ENCODE measurements around the gene TECTB.
"Not testable (repeated sequence)": the region's sequence is repeated elsewhere in the genome, so short reads cannot be mapped to it uniquely, and the experiment has no call there.

Gene TECTB

DNA sequence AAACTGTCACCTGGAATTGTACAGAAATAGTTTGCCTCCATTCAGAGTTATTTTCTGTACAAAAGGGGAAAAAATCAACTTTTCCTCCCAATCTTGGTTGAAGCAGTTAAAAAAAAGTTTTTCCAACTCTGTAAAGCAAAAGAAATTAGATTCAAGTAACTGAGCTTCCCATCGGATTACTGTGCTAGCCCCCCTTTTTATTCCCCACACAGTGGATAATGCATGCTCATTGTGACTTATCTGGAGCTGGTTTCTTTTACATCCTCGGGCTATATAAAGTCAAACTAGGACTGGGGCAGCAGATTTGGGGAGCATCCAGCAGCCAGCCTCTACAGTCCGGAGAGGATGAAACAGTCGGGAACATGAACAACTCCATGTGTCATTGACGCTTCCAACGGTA, at the start of gene TECTB:
Gene TECTB (plus strand): TSS at position 301 of the 400 bp plus-strand sequence. CDS start 335 bp downstream, outside the sequence.
- DNase-seq = no peak

- no peak for DNase-seq
Observed at GRCh38 chr10:112235141-112235540, 48.1 kb upstream of the TECTB start.

GRCh38 chr10:112235920-112236319, 47.3 kb upstream of the TECTB start:
- no peak for DNase-seq

DNA sequence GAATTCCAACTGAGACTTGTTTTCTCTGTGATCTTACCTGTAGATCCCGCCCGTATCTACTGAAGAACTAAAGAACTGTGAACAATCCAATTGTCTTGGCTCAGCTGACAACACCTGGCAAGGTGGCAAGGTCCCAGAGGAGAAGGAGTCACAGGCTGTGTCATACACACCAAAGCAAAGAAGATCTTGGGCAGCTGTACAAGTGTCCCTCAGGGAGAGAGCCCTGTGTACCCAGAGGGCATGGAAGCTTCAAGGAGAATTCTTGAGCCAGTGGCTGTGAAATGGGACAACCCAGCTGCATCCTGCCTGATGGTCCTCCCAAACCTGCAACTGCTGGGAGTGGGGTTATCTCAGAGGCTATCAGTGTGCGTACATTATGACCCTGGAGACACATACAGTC, 46.7 kb upstream of the TECTB start:
- no peak for DNase-seq

DNA sequence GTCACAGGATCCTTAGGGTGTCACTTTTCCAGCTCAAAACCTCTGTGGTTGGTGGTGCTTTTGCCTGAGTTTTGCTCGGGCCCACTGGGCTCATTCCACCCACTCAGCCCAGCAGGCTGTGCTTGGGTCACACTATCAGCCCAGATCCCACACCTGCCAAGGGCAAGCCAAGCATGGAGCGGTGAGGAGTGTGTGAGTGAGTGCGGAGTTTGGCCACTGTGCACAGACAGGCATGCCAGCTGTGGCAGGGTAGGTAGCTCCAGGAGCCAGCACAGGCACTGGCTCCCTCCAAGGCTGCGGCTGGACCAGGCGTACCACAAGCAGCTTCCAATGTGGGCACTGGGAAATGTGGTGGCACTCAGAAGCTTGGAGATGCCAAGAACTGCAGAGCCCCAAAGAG, 43.9 kb upstream of the TECTB start:
- no peak for DNase-seq

DNA sequence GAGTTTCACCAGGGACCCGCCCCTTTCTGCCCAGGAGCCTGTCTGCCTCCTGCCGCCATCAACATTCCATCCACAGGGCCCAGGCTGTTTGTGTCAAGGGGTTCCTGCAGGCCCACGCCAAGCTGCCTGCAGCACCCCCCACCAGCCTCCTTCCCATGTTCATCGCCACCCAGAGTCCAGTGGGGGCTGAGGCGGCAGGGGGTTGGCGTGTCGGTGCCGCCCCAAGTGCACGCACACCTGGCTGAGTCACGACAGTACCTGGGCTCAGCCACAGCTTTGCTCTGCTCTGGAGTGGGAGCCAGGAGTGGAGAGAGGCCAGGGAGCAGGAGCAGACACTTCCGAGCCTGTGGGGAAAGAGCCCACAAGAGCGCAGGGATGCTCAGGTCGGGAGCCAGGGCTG, 42.8 kb upstream of the TECTB start:
- no peak for DNase-seq

- no peak for DNase-seq
Observed at GRCh38 chr10:112241651-112242341, 41.4 kb upstream of the TECTB start.

- no peak for DNase-seq
Observed at GRCh38 chr10:112242769-112243168, 40.4 kb upstream of the TECTB start.

DNA sequence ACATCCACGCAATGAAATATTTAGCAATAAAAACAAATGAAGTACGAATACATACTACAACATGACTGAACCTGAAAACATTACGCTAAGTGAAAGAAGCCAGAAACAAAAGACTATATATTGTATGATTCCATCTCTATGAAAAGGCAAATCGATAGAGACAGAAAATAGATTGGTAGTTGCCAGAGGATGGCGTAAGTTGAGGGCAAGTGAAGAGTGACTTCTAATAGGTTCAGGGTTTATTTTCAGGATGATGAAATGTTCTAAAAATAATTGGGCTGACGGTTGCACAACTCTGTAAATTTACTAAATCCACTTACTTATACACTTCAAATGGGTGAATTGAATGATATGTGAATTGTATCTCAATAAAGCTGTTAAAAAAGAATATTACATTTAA, 39.5 kb upstream of the TECTB start:
- DNase-seq = no peak

DNA sequence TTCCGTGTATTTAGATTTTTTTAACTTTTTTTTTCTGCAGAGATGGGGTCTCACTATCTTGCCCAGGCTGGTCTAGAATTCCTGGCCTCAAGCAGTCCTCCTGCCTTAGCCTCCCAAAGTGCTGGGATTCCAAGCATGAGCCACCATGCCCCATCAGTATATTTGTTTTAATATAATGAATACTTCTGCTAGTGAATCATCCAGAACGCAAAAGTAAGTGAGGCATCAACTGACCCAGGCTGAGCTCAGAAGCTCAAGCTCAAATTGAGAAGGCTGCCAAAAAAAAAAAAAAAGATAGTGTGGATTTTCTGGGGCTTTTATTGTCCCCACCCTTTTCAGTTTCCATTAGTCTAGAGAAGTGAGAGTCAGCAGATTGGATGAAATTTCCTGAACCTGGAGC, 39.0 kb upstream of the TECTB start:
- DNase-seq = no peak

GRCh38 chr10:112247791-112248190, 35.4 kb upstream of the TECTB start:
- no peak for DNase-seq

DNA sequence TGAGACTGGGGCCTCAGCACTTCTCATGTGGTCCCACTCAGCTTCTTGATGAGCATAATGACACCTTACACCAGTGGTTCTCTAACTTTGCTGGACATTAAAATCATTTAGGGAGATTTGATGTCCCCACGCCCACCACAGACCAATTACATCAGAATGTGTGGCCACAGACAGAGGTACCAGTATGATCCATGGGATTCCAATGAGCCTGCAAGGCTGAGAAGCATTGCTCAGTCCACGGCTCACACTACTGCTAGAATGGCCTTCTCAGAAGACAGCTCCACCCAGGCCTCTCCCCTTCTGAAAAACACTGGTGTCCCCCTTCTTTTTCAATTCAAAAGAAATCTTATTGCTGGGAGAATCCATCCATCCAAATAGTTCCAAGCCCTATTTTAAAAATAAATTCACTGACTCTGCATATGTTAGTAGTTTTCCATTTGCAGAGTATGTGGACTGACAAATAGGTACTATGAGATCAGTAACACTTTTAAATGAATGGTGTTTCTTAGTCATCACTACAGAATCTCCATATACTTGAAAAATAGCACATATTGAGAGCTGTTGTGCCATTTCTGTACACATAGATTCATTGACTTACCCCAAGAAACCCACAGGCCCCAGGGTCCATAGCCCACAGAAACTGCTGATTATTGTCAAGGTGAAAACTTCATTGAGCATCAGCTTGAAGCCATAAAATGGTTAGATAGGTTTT, 34.5 kb upstream of the TECTB start:
- no peak for DNase-seq

- DNase-seq = no peak
Observed at GRCh38 chr10:112249722-112250121, 33.5 kb upstream of the TECTB start.

- DNase-seq = no peak
Observed at GRCh38 chr10:112250555-112250954, 32.6 kb upstream of the TECTB start.

DNA sequence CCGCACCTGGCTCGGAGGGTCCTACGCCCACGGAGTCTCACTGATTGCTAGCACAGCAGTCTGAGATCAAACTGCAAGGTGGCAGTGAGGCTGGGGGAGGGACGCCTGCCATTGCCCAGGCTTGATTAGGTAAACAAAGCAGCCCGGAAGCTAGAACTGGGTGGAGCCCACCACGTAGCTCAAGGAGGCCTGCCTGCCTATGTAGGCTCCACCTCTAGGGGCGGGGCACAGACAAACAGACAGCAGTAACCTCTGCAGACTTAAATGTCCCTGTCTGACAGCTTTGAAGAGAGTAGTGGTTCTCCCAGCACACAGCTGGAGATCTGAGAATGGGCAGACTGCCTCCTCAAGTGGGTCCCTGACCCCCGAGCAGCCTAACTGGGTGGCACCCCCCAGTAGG, 32.0 kb upstream of the TECTB start:
- not testable (repeated sequence) for DNase-seq

- no peak for DNase-seq
Observed at GRCh38 chr10:112258407-112258806, 24.8 kb upstream of the TECTB start.

DNA sequence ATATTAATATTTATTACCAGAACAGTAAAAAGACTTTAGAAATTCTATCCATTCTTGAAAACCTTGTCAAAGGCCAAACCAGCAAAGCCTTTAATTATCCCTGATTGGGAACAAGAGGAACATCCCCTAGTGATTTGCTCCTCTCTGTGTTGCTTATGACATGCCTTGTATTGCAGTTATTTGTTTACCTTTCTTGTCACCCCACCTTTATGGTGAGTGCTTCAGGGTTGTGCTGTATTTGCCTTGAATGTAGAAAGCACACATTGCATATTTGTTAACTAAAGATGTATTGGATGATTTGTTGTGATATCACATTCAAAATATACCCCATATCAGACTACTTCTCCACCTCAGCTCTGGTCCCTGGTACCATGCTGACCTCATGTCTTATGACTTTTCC, 23.5 kb upstream of the TECTB start:
- DNase-seq = no peak

DNA sequence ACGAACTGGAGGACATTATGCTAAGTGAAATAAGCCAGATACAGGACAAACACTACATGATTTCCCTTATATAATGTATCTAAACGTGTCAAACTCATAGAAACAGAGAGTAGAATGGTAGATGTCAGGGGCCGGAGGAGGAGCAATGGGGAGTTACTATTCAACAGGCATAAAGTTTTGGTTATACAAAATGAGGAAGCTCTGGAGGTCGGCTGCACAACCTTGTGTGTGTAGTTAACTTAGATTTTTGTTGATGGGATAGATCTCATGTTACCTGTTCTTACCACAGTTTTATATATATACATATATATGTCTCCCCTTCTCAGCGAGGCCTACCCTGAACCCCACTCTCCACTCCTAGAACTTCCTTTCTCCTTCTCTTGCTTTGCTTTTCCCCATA, 22.4 kb upstream of the TECTB start:
- DNase-seq = no peak

- DNase-seq = no peak
Observed at GRCh38 chr10:112261281-112261822, 21.8 kb upstream of the TECTB start.

DNA sequence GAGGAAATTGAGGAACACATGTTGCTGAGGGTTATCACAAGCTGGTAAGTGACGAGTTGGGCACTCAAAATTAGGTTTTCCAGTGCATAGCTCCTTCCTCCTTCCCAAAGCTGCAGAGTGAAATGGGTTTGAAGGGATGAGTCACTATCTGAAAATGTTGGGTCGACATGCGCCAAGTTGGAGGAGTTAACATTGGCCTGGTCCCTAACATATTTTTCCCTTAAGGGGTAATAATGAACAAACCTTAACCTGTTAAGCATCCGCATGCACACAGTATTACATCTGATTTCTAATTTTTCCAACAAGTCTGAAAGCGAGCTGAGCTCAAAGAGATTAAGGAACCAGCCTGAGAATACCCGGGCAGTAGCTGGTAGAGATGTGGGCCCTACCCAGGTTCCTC, 20.7 kb upstream of the TECTB start:
- DNase-seq = no peak

DNA sequence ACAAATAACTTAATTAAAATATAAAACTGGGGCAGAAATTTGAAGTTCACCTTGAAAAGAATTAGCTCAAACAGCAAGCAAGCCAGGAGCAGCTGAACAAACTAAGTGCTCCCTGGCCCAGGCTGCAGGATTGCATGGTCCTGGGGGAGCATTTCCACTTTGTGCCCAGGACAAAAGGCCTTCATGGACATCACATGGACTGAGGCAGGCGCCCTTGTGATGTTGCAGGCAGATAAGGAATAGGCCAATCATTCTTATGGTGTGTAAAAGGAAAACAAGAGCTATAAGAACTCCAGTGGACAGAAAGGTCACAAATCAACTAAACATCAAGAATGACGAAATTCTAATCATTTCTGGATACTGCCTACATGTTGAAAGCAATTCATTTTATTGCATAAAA, 17.5 kb upstream of the TECTB start:
- no peak for DNase-seq

GRCh38 chr10:112269266-112269665, 13.9 kb upstream of the TECTB start:
- DNase-seq = no peak

DNA sequence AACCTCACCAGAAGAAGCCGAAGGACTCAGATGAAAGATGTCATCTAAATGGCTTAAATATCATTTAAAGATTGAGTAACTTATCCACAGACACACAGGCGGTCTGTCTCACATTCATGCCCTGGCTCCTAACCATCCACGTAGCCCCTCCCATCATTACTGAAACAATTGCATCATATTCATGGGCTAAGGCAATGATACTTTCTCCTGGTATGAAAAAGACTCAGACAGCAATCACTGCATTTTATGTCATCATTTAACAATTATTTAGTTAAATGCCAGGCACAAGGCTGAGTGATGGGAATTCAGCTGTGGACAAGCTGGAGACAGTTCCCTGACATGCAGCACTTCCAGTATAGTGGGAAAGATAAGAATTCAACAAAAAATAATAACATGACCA, 11.2 kb upstream of the TECTB start:
- no peak for DNase-seq

DNA sequence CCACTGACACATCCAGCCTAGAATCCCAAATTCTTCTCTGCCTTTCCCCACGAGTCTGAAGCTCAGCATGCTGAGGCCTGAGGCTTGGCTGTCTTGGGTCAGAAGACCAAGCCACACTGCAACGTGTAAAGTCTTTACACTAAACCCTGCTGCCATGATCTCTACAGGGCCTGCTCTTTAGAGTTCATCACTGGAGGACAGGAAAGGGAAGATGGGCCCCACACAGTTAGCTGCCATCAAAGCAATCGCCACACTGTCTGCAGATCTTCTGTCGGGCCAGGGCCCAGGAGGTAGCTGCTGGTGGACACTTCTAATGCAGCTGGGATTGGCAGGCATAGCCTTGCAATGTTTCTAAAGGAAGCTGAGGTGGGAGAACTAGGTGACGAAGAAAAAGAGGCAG, 8.4 kb upstream of the TECTB start:
- no peak for DNase-seq
